Thoracic aorta (tissue), 2 donors: ENCODE data around the gene GGN. TPM values are rescaled to one million over a fixed set of nuclear protein-coding genes. Genes with fewer than 3 reads are reported as not detected.

ENCODE experiments used
- ATAC-seq: fragments of 150-250 bp; one replicate; pipeline ENCODE4 v1.8.0; 2017; ENCODE audit warnings: low read depth; ENCODE audit not compliant: insufficient number of reproducible peaks, low FRiP score
- DNase-seq: peaks from one replicate; pipeline ENCODE4 v3.0.0-alpha.2; 2020; ENCODE audit warnings: low spot score
- H3K27ac ChIP-seq, 2 donors: fragments of 200-600 bp; sonication (generic); 1 replicate in 1 of 2; 2 replicates in 1 of 2; pipeline ENCODE4 v1.5.1; 2016; ENCODE audit warnings: mild to moderate bottlenecking in 2 of 2, moderate library complexity in 2 of 2
- H3K27me3 ChIP-seq: fragments of 200-600 bp; sonication (generic); replicated peaks from 2 replicates; pipeline ENCODE4 v1.6.0; 2016; ENCODE audit warnings: mild to moderate bottlenecking; ENCODE audit not compliant: insufficient read depth
- H3K36me3 ChIP-seq: fragments of 200-600 bp; sonication (generic); one replicate; pipeline ENCODE4 v1.5.1; 2016
- H3K4me1 ChIP-seq, 2 donors: fragments of 200-600 bp; sonication (generic); 1 replicate in 1 of 2; 2 replicates in 1 of 2; pipeline versions ENCODE4 v1.5.1 to v1.6.0; 2016; ENCODE audit warnings: low read depth in 2 of 2, mild to moderate bottlenecking in 1 of 2; ENCODE audit not compliant: control insufficient read depth in 1 of 2
- H3K4me3 ChIP-seq: fragments of 200-600 bp; sonication (generic); 2 replicates; pipeline ENCODE4 v1.5.1; 2016; ENCODE audit warnings: mild to moderate bottlenecking
- H3K9me3 ChIP-seq: fragments of 200-600 bp; sonication (generic); 2 replicates; pipeline ENCODE4 v1.5.1; 2016
- total RNA-seq, 2 donors: library from RNA; depleted of rRNA; stranded (reverse); fragments of >200 nt; gene quantifications; one replicate each; pipeline versions ENCODE4 v1.1.0 to v1.2.3, GENCODE V29; 2016
- TF ChIP-seq, protein P1 (sequence below): fragments of 200-600 bp; sonication (generic); IDR thresholded peaks from one replicate; pipeline ENCODE4 v1.5.1; 2019; ENCODE audit warnings: antibody characterized with exemption

Gene GGN
- total RNA-seq, 2 donors from 2014 or later: 1.5 to 6.0 TPM

DNA sequence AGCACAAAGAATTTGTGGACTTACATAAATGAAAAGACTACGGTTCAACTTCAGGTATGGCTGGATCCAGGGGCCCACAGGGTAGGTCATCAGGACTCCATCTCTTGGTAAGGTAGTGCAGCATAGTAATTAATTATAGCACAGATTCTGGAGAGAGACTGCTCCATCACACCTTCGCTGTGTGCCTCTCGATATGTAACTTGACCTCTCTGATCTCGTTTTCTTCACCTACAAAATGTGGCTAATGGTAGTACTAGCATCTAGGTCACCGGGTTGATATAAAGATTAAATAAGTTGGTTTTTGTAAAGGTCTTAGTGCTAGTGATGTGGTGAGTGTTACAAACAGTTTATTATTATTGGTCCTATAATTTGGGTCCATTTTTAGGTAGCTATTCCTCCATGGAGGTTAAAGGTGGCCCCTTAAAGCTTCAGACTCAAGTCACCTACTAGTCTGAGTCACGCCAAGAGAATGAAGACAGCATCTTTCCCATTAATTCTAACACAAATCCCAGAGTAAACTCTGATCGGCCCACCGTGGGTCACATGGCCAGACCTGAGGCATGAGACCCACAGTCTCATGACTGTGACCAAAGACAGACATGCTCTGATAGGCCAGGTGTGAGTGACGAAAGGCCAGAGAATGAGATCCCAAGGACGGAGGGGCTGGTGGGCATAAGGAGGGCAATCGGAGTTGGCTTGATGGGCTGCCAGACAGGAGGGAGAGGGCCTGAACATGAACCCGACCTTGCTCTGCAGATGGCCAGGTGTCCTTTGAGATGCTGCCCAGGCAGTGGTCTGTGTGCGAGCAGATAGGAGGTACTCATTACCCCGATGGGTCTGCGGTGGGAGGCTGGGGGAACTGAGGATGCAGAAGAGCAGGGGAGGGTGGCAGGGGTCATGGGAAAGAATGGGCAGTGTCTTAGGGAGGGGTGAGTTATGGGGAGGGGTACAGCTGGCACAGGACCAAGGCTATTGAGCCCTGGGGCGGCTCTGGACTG, 31.8 kb downstream of the GGN start:
- TF ChIP-seq, protein P1, sequence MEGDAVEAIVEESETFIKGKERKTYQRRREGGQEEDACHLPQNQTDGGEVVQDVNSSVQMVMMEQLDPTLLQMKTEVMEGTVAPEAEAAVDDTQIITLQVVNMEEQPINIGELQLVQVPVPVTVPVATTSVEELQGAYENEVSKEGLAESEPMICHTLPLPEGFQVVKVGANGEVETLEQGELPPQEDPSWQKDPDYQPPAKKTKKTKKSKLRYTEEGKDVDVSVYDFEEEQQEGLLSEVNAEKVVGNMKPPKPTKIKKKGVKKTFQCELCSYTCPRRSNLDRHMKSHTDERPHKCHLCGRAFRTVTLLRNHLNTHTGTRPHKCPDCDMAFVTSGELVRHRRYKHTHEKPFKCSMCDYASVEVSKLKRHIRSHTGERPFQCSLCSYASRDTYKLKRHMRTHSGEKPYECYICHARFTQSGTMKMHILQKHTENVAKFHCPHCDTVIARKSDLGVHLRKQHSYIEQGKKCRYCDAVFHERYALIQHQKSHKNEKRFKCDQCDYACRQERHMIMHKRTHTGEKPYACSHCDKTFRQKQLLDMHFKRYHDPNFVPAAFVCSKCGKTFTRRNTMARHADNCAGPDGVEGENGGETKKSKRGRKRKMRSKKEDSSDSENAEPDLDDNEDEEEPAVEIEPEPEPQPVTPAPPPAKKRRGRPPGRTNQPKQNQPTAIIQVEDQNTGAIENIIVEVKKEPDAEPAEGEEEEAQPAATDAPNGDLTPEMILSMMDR: no peak
- no peaks in the 10 kb centered on the region for H3K27me3 ChIP-seq
- H3K4me1 ChIP-seq: no peaks in the 10 kb centered on the region

DNA sequence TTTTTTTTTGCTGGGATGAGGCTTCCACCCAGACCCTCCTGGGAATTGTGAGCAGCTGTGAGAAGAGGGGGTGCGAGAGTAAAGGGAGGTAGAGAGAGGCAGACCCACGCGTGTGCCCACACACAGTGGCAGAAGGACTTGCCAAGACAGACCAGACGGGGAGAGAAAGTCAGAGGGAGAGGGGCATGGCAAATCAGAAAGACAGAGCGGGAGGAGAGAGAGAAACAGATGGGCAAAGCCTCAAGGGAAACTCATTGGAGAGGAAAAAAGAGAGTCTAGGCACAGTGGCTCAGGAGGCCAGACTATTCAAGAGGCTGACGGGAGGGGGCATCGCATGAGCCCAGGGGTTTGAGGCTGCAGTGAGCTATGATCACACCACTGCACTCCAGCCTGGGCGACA, 35.2 kb downstream of the GGN start:
- ATAC-seq (no peak), DNase-seq (no peak)
- no peaks in the 10 kb centered on the region for H3K27me3 ChIP-seq
- no peaks in the 10 kb centered on the region for H3K36me3 ChIP-seq
- no peak overlapping the region for H3K4me3 ChIP-seq
- TF ChIP-seq, protein P1: no peak
- no peaks in the 10 kb centered on the region for H3K4me1 ChIP-seq
- H3K9me3 ChIP-seq: no peaks in the 10 kb centered on the region
- no peak overlapping the region for H3K27ac ChIP-seq

More for the DNA sequence above, 31.8 kb downstream of the GGN start:
- DNase-seq: no peak
- H3K9me3 ChIP-seq: no peaks in the 10 kb centered on the region
- no peak for ATAC-seq
- H3K4me3 ChIP-seq: no peak overlapping the region
- no peaks in the 10 kb centered on the region for H3K36me3 ChIP-seq
- H3K27ac ChIP-seq: no peak overlapping the region

DNA sequence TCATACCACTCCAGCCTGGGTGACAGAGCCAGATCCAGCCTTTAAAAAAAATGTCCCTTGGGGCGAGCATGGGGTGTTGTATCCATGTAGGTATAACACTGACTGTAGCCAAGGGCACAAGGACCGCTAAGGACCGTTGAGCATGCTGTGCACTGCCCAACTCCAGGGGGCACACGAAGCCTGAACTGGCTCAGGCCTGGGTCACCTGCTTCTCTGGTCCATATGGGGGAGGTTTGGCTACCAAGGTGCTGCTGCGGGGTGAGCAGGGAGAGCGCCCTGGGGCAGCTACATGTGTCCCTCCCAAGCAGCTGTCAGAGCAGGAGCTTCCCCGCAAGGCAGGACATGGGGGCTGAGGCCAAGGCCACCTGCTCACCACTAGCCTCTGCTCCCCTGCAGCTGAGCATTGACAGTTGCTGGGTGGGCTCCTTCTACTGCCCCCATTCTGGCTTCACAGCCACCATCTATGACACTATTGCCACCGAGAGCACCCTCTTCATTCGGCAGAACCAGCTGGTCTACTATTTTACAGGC, 35.9 kb downstream of the GGN start:
- TF ChIP-seq, protein P1: no peak
- H3K4me1 ChIP-seq: no peaks in the 10 kb centered on the region
- H3K36me3 ChIP-seq: no peaks in the 10 kb centered on the region
- H3K4me3 ChIP-seq: no peak overlapping the region
- H3K9me3 ChIP-seq: no peaks in the 10 kb centered on the region
- no peak for ATAC-seq
- no peak for DNase-seq
- H3K27me3 ChIP-seq: no peaks in the 10 kb centered on the region
- H3K27ac ChIP-seq: no peak overlapping the region

DNA sequence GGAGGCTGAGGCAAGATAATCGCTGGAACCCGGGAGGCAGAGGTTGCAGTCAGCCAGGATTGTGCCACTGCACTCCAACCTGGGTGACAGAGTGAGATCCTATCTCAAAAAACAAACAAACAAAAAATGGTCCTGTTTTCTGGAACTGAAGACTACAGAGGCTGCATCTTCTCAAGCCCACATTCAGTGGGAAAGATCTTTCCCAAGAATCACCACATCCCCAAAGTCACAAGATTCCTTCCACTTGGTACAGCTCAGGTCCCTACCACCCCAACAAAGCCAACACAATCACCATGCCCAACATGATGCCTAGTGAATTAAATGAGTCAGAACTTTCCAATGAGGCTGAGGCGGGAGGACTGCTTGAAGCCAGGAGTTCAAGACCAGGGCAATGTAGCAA, 37.0 kb downstream of the GGN start:
- TF ChIP-seq, protein P1: no peak
- Histone ChIP-seq H3K36me3 (no peaks in the 10 kb centered on the region), H3K4me1 (no peaks in the 10 kb centered on the region), H3K4me3 (no peak overlapping the region), H3K9me3 (no peaks in the 10 kb centered on the region), H3K27ac (no peak overlapping the region), H3K27me3 (no peaks in the 10 kb centered on the region)
- ATAC-seq (no peak), DNase-seq (no peak)

DNA sequence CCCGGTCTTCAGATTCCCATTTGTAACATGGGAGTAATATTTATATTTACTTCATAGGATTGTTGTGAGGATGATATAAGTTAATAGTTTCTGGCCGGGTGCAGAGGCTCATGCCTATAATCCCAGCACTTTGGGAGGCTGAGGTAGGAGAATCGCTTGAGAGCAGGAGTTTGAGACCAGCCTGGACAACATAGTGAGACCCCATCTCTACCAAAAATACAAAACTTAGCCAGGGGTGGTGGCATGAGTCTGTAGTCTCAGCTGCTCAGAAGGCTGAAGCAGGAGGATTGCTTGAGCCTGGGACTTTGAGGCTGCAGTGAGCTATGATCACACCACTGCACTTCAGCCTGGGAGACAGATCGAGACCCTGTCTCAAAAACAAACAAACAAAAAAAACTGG, 41.0 kb downstream of the GGN start:
- DNase-seq: no peak
- no peaks in the 10 kb centered on the region for H3K4me1 ChIP-seq
- no peak for ATAC-seq
- H3K4me3 ChIP-seq: no peak overlapping the region
- peaks cover 10% of the 10 kb centered on the region for H3K36me3 ChIP-seq
- no peaks in the 10 kb centered on the region for H3K27me3 ChIP-seq
- TF ChIP-seq, protein P1: no peak
- H3K27ac ChIP-seq: no peak overlapping the region
- no peaks in the 10 kb centered on the region for H3K9me3 ChIP-seq
